Thoracic aorta (tissue), 2 donors: ENCODE data around the gene PPP4R2. TPM values are rescaled to one million over a fixed set of nuclear protein-coding genes. Genes with fewer than 3 reads are reported as not detected.
A peak's percentile ranks its signal among the peaks of the same experiment; 100 is the strongest.

Experiments used
- ATAC-seq: fragments of 150-250 bp; one replicate; pipeline ENCODE4 v1.8.0; 2017; ENCODE audit warnings: low read depth; ENCODE audit not compliant: insufficient number of reproducible peaks, low FRiP score
- DNase-seq: peaks from one replicate; pipeline ENCODE4 v3.0.0-alpha.2; 2020; ENCODE audit warnings: low spot score
- H3K27ac ChIP-seq, 2 donors: fragments of 200-600 bp; sonication (generic); 1 replicate in 1 of 2; 2 replicates in 1 of 2; pipeline ENCODE4 v1.5.1; 2016; ENCODE audit warnings: mild to moderate bottlenecking in 2 of 2, moderate library complexity in 2 of 2
- H3K27me3 ChIP-seq: fragments of 200-600 bp; sonication (generic); replicated peaks from 2 replicates; pipeline ENCODE4 v1.6.0; 2016; ENCODE audit warnings: mild to moderate bottlenecking; ENCODE audit not compliant: insufficient read depth
- H3K36me3 ChIP-seq: fragments of 200-600 bp; sonication (generic); one replicate; pipeline ENCODE4 v1.5.1; 2016
- H3K4me1 ChIP-seq, 2 donors: fragments of 200-600 bp; sonication (generic); 1 replicate in 1 of 2; 2 replicates in 1 of 2; pipeline versions ENCODE4 v1.5.1 to v1.6.0; 2016; ENCODE audit warnings: low read depth in 2 of 2, mild to moderate bottlenecking in 1 of 2; ENCODE audit not compliant: control insufficient read depth in 1 of 2
- H3K4me3 ChIP-seq: fragments of 200-600 bp; sonication (generic); 2 replicates; pipeline ENCODE4 v1.5.1; 2016; ENCODE audit warnings: mild to moderate bottlenecking
- H3K9me3 ChIP-seq: fragments of 200-600 bp; sonication (generic); 2 replicates; pipeline ENCODE4 v1.5.1; 2016
- total RNA-seq, 2 donors: library from RNA; depleted of rRNA; stranded (reverse); fragments of >200 nt; gene quantifications; one replicate each; pipeline versions ENCODE4 v1.1.0 to v1.2.3, GENCODE V29; 2016
- TF ChIP-seq, protein P1 (sequence below): fragments of 200-600 bp; sonication (generic); IDR thresholded peaks from one replicate; pipeline ENCODE4 v1.5.1; 2019; ENCODE audit warnings: antibody characterized with exemption

PPP4R2 gene
- total RNA-seq, 2 donors from 2014 or later: 39.3 to 47.0 TPM

DNA sequence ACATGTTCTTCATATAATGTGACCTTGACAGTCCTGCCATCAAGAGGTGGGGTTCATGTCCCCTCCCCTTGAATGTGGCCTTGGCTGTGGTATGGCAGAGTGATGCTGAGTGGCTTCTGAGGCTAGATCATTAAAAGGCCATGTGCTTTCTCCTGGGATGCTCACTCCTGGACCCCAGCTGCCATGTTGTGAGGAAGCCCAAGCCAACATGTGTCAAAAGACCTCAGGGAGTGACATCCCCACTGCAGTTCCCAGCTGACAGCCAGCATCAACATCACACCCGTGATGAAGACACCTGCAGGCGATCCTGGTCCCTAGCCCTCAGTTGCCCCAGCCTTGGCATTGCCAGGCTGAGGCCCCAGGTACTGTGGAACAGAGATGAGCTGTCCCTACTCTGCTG is 101.4 kb downstream of the PPP4R2 start:
- Histone ChIP-seq H3K27me3 (no peaks in the 10 kb centered on the region), H3K9me3 (no peaks in the 10 kb centered on the region), H3K4me1 (no peaks in the 10 kb centered on the region), H3K27ac (no peak overlapping the region), H3K4me3 (no peak overlapping the region), H3K36me3 (no peaks in the 10 kb centered on the region)
- DNase-seq: no peak
- TF ChIP-seq, protein P1, sequence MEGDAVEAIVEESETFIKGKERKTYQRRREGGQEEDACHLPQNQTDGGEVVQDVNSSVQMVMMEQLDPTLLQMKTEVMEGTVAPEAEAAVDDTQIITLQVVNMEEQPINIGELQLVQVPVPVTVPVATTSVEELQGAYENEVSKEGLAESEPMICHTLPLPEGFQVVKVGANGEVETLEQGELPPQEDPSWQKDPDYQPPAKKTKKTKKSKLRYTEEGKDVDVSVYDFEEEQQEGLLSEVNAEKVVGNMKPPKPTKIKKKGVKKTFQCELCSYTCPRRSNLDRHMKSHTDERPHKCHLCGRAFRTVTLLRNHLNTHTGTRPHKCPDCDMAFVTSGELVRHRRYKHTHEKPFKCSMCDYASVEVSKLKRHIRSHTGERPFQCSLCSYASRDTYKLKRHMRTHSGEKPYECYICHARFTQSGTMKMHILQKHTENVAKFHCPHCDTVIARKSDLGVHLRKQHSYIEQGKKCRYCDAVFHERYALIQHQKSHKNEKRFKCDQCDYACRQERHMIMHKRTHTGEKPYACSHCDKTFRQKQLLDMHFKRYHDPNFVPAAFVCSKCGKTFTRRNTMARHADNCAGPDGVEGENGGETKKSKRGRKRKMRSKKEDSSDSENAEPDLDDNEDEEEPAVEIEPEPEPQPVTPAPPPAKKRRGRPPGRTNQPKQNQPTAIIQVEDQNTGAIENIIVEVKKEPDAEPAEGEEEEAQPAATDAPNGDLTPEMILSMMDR: no peak
- ATAC-seq: no peak

DNA sequence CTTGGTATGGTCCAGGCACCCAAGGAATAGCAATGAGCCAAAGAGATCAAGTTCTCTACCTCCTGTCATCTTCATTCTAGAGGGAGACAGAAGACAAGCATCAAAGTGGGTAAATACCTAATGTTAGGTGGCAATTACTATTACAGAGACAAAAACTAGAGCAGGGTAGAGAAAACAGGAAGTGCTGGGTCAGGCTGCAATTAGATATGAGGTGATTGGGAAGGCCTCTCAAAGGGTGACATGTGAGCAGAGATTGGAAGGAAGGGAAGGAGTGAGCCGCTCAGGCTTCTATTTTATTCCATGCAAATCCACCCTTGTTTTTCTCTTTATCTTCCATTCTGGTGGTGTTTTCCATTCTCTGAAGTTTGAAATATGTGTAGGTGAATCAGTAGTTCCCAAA is 102.3 kb downstream of the PPP4R2 start:
- no peak for ATAC-seq
- H3K9me3 ChIP-seq: no peaks in the 10 kb centered on the region
- TF ChIP-seq, protein P1: no peak
- H3K27ac ChIP-seq: no peak overlapping the region
- no peaks in the 10 kb centered on the region for H3K4me1 ChIP-seq
- no peak overlapping the region for H3K4me3 ChIP-seq
- no peak for DNase-seq
- H3K27me3 ChIP-seq: no peaks in the 10 kb centered on the region
- H3K36me3 ChIP-seq: no peaks in the 10 kb centered on the region

DNA sequence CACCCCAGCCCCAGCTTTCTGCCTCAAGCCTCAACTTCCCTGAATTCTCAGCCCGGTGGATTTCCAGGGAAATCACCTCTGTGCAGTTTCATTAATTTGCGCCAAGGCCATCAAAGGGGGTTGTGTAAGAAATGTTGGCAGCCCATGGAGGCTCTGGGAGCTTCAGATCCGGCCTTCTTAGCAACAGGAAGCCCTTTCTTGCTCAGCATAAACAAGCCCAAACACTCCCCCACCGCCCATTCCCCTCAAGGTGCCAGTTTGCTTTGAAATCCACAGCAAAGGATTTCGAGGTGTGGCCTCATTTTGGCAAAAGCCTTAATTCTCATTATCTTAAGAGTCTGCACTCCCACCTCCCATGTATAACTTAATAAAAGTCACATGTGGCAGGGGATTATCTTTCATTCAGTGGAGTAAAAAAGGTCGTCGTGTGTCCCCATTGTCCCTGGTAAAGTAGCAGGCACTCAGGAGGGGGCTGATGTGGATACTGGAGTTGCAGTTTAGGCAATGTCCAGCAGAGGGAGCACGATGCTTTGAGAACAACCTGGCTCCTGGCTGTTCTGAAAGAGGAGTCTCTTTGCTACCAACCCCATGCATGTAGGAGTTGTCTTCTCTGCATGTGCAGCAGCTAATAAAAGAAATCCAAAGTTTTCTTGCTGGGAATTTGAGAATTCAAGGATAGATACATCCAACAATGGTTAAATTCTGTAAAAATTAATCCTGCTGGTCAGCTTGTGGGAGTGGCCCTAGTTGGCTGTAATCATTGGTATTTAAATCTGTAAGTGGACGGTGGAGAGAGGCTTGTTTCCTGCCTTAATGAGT is 104.3 kb downstream of the PPP4R2 start:
- TF ChIP-seq, protein P1: peak; percentile 93
- Histone ChIP-seq H3K36me3 (no peaks in the 10 kb centered on the region), H3K27me3 (no peaks in the 10 kb centered on the region), H3K27ac (no peak overlapping the region), H3K4me3 (no peak overlapping the region), H3K9me3 (no peaks in the 10 kb centered on the region), H3K4me1 (no peaks in the 10 kb centered on the region)
- ATAC-seq (peak; percentile 65), DNase-seq (peak; percentile 60)

DNA sequence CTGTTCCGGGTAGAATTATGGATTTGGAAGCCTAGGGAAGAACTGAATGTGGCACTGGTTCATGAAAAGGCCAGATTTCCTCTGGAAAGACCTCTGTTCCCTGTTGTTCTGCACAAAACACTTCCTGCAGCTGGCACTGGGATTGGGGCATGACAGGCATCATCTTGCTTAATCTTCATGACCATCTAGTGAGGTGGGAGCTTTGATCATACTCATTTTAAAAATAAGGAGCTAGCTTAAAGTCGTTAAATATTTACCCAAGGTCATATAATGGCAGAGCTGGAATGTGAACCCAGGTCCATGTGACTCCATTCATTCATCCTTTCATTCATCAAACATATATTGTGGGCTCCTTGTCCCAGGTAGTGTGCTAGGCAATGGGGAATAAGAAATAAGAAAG is 105.3 kb downstream of the PPP4R2 start:
- ATAC-seq: no peak
- no peak overlapping the region for H3K4me3 ChIP-seq

DNA sequence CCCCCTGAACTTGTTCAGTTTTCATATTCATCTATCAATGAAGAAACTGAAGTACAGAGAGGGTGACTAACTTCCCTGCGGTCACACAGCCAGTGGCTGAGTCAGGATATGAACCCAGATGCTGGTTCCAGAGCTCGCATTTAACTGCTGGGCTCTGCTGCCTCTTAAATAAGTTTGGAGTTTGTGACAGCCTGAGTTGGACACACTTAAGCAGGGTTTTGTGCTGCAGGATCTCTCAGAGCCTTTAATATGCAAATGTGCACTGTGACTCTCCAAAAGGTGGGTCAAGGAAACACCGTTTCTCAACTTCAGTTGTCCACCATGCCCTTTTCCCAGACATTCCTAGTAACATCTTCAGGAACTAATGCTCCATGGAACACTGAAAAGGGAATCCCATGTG is 110.6 kb downstream of the PPP4R2 start:
- DNase-seq (no peak), ATAC-seq (no peak)
- Histone ChIP-seq H3K27me3 (no peaks in the 10 kb centered on the region), H3K4me1 (no peaks in the 10 kb centered on the region), H3K9me3 (no peaks in the 10 kb centered on the region), H3K36me3 (no peaks in the 10 kb centered on the region), H3K4me3 (no peak overlapping the region), H3K27ac (no peak overlapping the region)
- TF ChIP-seq, protein P1: no peak

More for the DNA sequence above, 105.3 kb downstream of the PPP4R2 start:
- H3K27me3 ChIP-seq: no peaks in the 10 kb centered on the region
- no peaks in the 10 kb centered on the region for H3K9me3 ChIP-seq
- no peaks in the 10 kb centered on the region for H3K36me3 ChIP-seq
- no peaks in the 10 kb centered on the region for H3K4me1 ChIP-seq
- DNase-seq: no peak
- TF ChIP-seq, protein P1: no peak
- H3K27ac ChIP-seq: no peak overlapping the region
